ENCODE results near the gene CD4.

The CD4 gene

DNA sequence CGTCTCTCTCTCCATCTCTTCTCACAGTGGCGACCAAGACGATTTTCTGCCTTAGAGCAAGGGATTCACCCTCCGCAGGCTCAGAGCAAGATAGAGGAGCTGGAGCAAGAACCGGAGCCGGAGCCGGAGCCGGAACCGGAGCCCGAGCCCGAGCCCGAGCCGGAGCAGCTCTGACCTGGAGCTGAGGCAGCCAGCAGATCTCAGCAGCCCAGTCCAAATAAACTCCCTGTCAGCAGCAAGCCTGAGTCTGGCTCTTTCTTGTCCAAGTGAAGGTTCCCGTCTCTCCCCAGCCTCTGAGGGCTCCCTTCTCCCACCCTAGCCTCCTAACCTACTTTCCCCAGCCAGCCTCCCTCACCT is 11.1 kb upstream of the CD4 start:
- no peak for DNase-seq (ENCODE audit: low read depth in 2 of 2)

DNA sequence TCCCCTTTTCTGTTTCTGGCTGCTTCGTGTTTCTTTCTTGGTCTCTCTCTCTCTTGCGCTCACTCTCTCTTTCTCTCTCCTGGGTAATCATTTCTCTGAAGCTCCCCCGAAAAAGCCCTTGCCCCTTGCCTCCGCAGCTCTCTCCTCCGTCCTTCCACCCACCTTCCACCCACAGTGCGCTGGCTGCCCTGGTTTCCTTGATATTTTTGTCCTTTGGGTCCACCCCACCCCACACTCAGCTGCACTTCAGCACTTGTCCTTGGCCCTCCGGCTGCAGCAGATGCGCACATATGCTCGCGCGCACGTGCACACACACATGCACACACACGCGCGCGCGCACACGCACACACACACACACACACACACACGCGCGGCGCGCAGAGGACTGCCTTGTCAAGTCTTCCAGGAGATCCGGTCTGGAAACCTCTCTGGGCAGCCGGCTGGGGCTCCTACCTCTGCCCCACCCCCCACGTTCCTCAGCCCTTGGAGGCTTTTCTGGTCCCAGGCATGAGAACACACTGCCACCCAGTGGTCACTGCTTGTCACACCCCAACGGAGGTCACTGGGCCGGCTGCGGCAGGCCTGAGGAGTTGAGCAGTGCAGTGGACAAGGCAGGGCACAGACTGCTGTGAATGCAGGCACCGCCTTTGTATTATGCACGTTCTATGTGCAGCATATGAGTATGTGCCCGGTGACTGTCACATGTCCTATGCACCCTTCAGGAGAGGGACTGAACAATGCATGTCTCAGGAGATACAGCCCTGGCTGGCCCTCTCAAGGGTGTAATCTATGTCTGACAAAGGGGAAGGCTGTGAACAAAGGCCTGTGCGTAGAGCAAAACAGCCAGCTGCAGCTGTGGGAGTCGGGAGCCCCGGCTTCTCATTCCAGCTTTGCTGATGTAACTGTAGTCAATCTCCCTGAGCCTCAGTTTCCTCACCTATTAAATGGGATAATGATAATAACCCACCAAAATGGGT is 10.5 kb upstream of the CD4 start:
- peak; percentile 79 to 90 for DNase-seq (ENCODE audit: low read depth in 2 of 2)

DNA sequence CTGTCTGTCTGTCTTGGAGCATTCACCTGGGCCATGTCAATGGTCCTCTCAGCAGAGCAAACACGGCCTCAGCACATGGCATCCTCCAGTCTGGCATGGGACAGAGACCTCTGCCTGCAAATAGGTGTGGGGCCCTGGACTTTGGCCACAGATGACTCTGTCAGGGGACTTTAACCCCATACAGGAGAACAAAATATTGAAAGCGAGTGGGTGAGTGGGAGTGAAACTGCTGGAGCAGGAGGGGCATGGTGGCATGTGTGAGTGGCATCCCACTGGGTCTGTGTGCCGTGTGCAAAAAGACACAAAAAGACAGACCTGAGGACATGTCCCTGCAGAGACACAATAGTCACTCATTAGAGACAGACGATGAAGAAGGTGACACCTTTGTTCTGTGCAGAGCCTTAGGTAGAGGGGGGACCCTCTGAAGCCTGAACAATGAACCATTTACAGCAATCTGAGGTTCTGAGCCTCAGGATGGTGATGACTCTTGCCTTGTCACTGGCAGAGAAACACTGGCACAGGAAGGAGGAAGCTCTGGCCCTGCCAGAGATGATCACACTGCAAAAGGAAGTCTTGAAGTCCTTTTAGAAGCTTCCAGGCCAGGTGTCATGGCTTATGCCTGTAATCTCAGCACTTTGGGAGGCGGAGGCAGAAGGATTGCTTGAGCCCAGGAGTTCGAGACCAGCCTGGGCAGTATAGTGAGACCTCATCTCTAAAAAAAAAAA is 9.5 kb upstream of the CD4 start:
- no peak for DNase-seq (ENCODE audit: low read depth in 2 of 2)

DNA sequence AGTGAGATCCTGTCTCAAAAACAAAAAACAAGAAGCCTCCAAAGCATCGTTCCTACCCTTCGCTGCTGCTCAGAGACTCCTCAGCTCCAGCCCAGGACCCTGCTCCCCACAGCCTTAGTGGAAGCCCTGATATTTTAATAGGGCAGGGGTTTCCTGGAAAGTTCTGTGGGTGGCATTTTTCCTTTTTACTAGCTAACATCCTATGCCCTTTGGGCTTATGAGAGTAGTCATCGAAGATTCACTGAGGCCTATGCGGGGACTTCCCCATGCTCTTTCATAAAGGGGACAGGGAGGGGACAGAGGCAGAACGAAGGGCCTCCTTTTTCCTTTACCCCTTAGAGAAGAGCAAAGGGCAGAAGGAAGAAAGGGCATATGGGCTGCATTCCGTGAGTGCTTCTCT is 8.8 kb upstream of the CD4 start:
- DNase-seq (ENCODE audit: low read depth in 2 of 2), result no peak

DNA sequence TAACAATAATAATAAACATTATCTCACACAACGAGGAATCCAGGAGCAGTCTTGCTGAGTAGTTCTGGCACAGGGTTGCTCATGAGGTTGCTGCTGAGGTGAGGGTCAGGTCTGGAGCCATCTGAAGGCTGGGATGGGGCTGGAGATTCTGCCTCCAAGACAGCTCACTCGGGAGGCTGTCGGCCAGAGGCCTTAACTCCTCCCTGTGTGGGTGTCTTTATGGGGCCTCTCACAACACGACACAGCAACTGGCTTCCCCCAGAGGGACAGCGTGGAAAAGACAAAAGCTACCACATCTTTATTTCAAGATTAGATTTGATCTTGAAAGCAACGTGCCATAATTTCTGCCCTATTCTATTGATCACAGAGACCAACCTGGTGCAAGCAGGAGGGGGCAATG is 7.2 kb upstream of the CD4 start:
- DNase-seq (ENCODE audit: low read depth in 2 of 2), result no peak

DNA sequence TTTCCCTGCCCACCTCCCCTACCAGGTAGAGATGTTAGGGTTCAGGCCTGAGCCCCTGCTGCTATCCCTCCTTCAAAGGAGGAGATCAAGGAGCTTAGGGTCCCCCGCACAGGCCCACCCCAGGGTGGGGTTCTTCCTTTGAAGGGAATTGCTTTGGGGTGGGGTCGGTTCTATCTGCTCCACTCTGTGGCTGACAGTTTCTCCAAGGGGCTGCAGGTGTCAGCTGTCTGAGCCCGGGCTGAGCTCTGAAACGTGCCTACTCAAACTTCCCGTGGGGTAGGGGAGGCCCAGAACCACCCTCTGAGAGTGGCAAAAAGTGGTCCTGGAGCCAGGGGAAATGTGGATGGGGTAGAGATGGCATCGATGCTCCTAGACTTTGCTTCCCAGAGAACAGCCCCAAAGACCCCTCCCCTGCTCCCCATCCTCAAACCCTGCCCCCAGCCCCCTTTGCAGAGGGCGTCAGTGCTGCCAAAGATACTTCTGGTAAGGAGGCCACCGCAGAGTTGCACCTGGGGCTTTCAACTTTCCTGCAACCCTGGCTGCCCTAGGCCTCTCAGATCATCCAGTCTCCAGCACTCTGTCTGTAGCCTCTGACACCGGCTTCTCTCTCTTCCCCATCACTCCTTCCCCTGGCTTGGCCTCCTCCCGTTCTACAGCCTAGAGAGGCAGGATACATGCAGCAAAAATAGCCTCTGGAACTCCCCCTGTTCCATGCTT is 6.3 kb upstream of the CD4 start:
- DNase-seq (ENCODE audit: low read depth in 2 of 2), result no peak

DNA sequence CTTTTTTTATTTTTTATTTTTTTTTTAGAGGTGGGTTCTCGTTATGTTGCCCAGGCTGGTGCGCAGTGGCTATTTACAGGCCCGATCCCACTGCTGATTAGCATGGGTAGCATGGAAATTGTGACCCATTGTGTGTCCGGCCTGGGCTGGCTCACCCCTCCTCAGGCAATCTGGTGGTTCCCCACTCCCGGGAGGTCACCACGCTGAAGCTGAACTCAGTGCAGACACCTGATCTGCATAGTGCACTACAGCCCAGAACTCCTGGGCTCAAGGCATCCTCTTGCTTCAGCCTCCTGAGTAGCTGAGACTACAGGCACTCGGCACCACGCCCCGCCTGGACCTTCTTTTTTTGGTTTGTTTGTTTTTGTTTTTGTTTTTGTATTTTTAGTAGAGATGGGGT is 5.5 kb upstream of the CD4 start:
- no peak for DNase-seq (ENCODE audit: low read depth in 2 of 2)

DNA sequence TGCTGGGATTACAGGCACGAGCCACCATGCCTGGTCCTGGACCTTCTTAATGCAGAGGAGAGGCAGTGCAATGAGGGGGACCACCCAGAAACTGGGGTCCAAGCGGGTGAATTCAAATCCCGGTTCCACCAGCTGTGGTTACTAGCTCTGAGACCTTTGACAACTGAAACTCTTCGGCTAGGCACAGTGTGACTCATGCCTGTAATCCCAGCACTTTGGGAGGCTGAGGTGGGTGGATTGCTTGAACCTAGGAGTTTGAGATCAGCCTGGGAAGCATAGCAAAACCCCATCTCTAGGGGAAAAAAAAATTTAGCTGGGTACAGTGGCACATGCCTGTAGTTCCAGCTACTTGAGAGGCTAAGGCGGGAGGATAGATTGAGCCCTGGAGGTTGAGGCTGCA is 5.0 kb upstream of the CD4 start:
- DNase-seq (ENCODE audit: low read depth in 2 of 2), result no peak

DNA sequence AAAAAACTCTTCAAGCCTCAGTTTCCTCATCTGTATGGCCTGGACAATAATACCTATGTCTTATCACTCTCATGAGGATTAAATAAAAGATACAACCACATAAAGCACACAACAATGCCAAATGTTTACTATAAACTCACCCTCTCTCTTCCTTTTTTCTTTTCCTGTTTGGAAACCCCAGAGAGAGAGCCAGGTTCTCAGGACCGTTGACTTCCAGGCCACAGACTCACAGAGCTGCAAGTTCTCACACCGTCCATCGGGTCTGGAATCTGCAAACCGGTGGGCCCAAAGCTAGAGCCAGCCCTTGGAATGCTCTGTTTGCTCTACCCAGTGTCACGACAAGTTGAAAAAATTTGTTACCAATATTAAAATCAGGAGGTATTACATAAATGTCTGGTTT is 4.6 kb upstream of the CD4 start:
- no peak for DNase-seq (ENCODE audit: low read depth in 2 of 2)

DNA sequence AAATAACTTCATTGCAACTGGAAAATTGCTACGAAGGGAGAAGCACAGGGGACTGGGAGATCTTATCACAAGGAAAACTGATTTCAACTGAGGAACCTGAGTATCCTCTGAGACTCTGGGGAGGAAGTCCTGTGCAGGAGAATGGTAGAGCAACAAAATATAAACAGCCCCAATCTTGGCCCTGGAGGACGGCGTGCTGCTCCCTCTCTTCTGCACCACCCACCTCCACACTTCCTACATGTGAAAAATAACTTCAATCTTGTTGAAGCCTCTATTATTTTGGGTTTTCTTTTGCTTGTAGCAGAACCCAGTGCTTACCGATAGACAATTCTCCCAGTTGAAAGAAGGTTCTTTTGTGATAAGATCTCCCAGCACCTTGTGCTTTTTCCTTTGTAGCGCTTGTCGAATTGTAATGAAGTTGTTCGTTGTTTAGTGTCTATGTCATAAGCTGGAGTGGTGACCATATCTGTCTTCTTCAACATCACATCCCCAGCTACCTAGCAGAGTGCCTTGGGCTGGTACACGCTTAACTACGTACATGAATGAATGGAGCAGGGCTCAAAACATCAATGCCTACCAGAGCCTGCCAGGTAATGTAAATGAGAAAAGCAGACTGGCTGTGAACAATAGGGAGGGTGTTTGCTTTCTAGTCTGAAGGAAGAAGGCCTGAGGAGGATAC is 2.8 kb upstream of the CD4 start:
- DNase-seq (ENCODE audit: low read depth in 2 of 2), result no peak

DNA sequence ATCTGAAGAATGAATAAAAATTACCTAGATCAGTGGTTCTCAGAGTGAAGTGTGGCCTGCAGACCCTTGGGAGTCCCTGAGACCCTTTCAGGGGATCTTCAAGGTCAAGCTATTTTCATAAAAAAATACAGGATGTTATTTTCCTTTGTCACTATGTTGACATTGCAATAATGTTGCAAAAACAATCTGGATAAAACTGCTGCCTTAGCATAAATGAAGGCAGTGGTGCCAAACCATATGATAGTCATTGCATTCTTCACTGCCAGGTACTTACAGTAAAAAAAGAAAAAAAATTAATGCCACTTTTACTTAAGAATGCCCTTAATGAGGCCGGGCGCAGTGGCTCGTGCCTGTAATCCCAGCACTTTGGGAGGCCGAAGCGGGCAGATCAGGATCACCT is 2.0 kb upstream of the CD4 start:
- no peak for DNase-seq (ENCODE audit: low read depth in 2 of 2)

DNA sequence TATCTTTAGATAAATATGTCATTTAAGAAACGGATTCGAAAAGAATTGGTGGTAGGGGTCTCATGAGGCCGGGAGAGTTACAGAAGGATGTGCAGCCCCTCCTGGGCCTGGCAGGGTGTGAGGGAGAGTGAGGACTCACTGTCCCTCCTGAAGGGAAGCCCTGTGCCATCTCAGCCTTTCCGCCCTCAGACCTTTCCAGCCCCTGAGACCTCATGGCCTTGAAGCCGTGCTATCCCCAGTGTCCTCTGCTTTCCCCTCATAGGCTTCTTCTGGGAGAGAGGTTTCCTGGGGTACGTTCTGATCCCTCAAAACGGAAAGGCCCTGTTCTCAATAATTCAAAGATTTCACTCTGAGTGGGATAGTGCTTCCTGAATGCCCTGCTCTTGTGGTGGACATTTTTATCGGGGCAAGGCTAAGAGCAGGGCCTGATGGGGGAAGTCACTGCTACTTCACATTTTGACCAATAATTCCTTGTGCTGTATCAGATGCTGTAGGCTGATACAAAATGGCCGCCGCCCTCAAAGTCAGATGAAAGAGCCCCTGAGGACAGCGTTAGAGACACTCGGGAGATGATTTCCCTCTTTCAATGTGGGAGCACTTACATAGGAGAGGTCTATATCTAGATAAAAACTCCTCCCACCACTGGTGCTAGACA is 1.3 kb downstream of the CD4 start:
- DNase-seq (ENCODE audit: low read depth in 2 of 2), result no peak

DNA sequence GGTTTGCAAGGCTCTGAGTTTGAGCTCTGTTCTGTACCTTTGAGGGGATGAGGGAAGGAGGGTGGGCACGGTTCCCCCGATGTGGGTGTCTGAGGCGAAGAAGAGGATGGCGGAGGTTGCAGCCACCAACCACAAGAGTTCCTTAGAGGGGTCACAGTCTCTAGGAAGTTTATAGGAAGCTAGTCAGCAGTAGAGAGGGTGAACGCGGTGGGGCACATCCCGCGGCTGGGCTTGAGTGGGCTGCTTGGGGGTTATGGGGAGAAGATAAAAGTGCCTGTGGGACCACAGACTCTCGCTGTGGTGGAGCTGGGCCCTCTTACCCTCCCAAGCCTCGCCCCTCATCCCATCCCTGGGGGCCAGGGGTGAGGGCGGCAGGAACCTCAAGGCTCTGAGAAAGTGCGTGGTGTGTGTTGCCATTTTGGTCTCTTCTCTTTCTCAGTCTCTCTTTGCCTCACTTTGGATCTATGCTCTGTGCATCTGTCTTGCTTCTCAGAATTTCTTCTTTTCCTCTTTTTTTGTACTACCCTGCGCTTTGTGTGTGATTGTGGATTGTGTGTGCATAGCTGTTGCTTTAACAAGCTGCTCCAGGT is 2.7 kb downstream of the CD4 start:
- DNase-seq (ENCODE audit: low read depth in 2 of 2), result no peak

DNA sequence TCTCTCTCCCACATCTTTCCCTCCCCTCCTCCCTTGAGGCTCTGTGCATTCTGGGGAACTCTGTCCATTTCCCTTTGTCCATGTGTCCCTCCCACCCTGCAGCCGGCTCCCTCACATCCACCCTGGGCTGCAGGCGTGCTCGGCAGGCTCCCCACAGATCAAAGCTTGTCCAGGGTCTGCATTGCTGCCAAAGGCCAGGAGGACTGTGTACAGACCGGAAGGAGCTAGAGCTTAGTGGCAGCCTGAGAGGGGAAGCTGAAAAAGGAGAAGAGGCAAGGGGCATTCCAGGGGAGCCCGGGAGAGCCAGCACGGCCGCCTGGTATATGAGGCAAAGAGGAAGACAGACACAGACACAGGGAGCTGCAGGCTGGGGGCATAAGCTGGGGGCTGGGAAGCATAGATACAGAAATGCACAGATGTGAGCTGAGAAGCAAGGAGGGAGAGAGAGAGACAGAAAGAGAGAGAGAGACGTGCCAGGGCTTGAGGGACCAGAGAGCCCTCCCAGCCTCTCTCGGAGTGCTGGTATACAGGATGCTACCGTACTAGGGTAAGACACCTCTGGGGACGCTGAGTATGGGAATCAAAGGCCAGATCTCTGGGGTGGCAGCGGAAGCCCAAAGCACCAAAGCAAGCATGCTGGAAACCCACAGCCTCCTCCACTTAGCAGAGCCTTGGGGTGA is 3.3 kb downstream of the CD4 start:
- no peak for DNase-seq (ENCODE audit: low read depth in 2 of 2)

DNA sequence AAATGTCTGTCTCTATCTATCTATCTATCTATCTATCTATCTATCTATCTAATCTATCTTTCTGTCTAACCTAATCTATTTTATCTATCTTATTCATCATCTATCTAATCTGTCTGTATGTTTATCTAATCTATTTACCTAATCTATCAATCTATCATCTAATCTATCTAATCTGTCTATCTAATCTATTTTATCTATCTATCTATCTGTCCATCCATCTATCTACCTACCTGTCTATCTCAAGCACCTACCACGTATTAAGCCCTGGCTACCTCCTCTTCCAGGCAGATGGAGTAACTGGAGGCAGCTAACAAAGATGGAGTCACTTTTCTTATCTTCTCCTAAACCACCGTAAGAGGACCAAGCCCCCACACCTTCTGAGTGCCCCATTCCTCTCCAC is 5.8 kb downstream of the CD4 start:
- DNase-seq (ENCODE audit: low read depth in 2 of 2), result no peak

DNA sequence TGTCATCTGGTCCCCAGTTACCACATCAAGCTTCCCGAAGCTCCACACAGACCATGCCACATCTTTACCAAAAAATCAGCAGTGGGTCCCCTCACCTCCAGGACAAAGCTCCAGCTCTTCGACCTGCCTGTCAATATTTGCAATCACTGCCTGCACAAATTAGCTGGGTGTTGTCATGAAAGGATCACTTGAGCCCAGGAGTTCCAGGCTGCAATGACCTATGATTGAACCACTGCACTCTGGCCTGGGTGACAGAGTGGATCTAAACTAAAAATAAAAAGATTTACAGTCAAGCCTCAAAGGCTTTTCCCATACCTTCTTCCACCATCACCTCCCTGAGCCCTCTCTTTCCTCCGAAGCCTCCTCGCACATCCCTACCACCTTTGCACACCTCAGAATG is 7.2 kb downstream of the CD4 start:
- DNase-seq (ENCODE audit: low read depth in 2 of 2), result no peak

DNA sequence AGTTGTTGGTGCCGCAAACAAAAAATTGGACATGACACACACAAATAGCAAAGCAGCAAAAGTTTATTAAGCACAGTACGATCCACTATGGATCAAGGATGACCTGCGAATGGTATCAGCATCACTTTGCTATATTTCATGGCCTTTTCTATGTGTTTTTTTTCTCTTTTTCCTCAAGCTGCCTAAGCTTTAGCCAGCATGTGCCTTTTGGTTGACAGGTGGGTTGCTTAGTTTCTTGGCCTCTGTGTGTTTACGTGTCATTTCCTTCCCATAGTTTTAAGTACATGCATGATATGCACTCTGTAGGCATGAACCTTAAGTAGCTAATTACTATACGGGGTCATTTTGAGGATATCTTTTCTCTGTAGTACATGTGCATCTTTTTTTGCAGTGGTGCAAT is 9.8 kb downstream of the CD4 start:
- DNase-seq (ENCODE audit: low read depth in 2 of 2), result no peak

DNA sequence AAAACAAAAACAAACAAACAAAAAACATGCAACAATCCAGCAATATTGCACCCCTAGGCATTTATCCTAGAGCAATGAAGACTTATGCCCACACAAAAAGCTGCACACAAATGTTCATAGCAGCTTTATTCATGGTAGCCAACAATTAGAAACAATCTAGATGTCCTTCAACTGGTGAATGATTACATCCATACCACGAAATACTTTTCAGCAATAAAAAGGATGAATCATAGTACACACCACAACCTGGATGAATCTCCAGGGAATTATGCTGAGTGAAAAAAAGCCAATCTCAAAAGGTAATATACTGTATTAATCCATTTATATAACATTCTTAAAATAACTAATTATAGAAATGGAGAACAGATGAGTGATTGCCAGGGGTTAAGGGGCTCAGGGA is 17.8 kb downstream of the CD4 start:
- DNase-seq (ENCODE audit: low read depth in 2 of 2), result no peak

DNA sequence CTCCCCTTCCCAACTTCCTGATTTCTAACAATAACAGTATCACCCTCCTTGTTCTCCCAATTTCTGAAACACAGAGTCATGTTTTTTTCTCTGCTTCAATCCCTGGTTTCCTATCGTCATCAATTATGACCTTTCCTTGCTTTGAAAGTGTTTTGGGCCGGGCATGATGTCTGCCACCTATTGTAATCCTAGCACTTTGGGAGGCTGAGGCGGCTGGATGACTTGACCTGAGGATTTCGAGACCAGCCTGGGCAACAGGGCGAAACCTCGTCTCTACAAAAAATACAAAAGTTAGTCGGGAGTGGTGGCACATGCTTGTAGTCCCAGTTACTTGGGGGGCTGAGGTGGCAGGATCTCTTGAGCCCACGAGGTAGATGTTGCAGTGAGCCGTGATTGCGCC is 19.7 kb downstream of the CD4 start:
- DNase-seq (ENCODE audit: low read depth in 2 of 2), result no peak

DNA sequence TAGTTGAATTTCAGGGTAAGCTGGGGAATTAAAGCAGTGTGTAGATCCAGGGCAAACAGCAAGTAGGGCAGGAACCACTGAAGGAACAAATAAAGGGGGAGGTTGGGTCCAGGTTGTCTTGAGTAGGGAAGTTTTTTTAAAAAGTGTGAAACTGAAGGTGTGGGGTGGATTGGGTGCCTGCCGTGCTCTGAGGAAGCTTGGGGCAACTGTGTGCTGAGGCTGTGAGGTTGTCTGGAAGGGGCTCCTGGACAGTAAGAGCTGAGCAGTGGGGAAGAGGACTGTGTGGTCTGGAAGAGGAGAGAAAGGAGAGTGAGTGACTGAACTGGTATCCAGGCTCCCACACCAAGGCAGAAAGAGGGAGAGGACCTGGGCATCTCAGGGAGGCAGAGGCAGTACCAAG is 21.4 kb downstream of the CD4 start:
- no peak for DNase-seq (ENCODE audit: low read depth in 2 of 2)

DNA sequence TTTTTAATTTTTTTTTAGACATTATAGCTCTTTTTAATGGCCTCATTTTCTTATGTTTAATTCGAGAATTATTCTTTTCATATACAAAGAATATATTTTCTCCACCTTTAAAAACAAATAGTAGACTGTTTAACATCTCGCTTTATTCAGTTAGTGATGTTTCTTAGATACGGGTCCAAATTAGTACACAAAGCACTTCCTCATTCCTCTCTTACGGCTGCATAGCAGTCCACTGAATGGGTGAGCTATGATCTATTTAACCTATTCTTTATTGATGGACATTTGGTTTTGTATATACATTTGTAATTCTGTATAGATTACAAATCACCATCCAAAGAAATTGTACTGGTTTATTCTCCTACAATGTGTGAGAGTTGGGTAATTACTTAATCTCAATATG is 24.0 kb downstream of the CD4 start:
- no peak for DNase-seq (ENCODE audit: low read depth in 2 of 2)

Measured in stimulated activated CD4-positive, alpha-beta T cell treated with anti-CD3 and anti-CD28 coated beads, Interleukin-15, amount 100 ng/mL, for 48 hours (primary cell).